SK-N-SH (cell line): Measurements from ENCODE around the gene GATAD2B.

ENCODE experiments used
- CTCF ChIP-seq: fragments of 200-600 bp; sonication (generic); IDR thresholded peaks from 2 replicates; pipeline ENCODE4 v1.6.1; 2017; ENCODE audit warnings: antibody characterized with exemption, mild to moderate bottlenecking, moderate library complexity
- EP300 ChIP-seq, 2 experiments: IDR thresholded peaks; 2 replicates each; pipeline versions ENCODE4 v1.4.0 to v1.6.1; 2012; ENCODE audit warnings: borderline replicate concordance in 1 of 2, low read depth in 1 of 2, low read length in 1 of 2
- FOSL2 ChIP-seq: IDR thresholded peaks from 2 replicates; pipeline ENCODE4 v1.4.0; 2012; ENCODE audit warnings: low read depth, mild to moderate bottlenecking, moderate library complexity, borderline replicate concordance
- GATA2 ChIP-seq: sonication (generic); formaldehyde crosslinking; IDR thresholded peaks from 2 replicates; pipeline ENCODE4 v1.5.0; 2020; ENCODE audit warnings: mild to moderate bottlenecking, missing genetic modification reagents
- IRF3 ChIP-seq: fragments of 150-350 bp; IDR thresholded peaks from 2 replicates; pipeline ENCODE4 v1.6.1; 2016; ENCODE audit warnings: mild to moderate bottlenecking, low read depth, low read length
- MAX ChIP-seq: IDR thresholded peaks from 2 replicates; pipeline ENCODE4 v1.4.0; 2012; ENCODE audit warnings: low read depth
- NRF1 ChIP-seq: IDR thresholded peaks from 2 replicates; pipeline ENCODE4 v1.6.1; 2012; ENCODE audit warnings: low read depth, mild to moderate bottlenecking, low read length
- POLR2AphosphoS5 ChIP-seq: IDR thresholded peaks from 2 replicates; pipeline ENCODE4 v1.6.1; 2012; ENCODE audit warnings: low read depth, low read length
- RXRA ChIP-seq: IDR thresholded peaks from 2 replicates; pipeline ENCODE4 v1.4.0; 2012; ENCODE audit warnings: low read depth, mild to moderate bottlenecking, borderline replicate concordance
- ZBTB33 ChIP-seq: IDR thresholded peaks from 2 replicates; pipeline ENCODE4 v1.4.0; 2012; ENCODE audit warnings: low read depth, borderline replicate concordance

GRCh38 chr1:153842006-153842471 is 80.7 kb downstream of the GATAD2B start:
- TF ChIP-seq CTCF (no peak), EP300 (IDR thresholded peaks at IDR 0.05; ENCODE audit: borderline replicate concordance in 1 of 2, low read depth in 1 of 2, low read length in 1 of 2) (no peak), GATA2 (no peak), ZBTB33 (no peak), FOSL2 (no peak), POLR2AphosphoS5 (no peak), MAX (no peak), RXRA (no peak), IRF3 (no peak), NRF1 (no peak)
